ENCODE results near the gene MCF2L2. TPM values are rescaled to one million over a fixed set of nuclear protein-coding genes. Genes with fewer than 3 reads are reported as not detected.

Gene MCF2L2
- total and polyA plus RNA-seq, 9 of the 15 experiments (the other 6 are each of a cell fraction or from before 2014, with no cell fraction given), result 0.56 to 4.2 (median 3.0) TPM

- no peak for FAIRE-seq
- CTCF ChIA-PET (ENCODE audit: low intra/inter-chr PET ratio), result interaction anchor here (0.6 kb wide), 1 partner anchor 1055 kb away, joined by 3 read pairs; no protein-coding TSS in a partner anchor
Observed at GRCh38 chr3:183460081-183461055, 31.9 kb upstream of the MCF2L2 start.

More at GRCh38 chr3:183460081-183461055, 31.9 kb upstream of the MCF2L2 start:
- H3K9me1 ChIP-seq (ENCODE audit: control insufficient read depth, insufficient read depth, low read length), result no peaks in the 10 kb centered on the region
- no peak overlapping the region for H3K9ac ChIP-seq (ENCODE audit: insufficient read depth in 1 of 2, low read depth in 2 of 2, low read length in 2 of 2)
- no peaks in the 10 kb centered on the region for H3K9me3 ChIP-seq (replicated peaks; ENCODE audit: control insufficient read depth, insufficient read depth, low read depth, low read length)
- H3K27ac ChIP-seq (ENCODE audit: extremely low read depth, low read depth, low read length), result no peak overlapping the region
- H4K20me1 ChIP-seq (replicated peaks; ENCODE audit: control insufficient read depth, insufficient read depth, low read length), result no peaks in the 10 kb centered on the region
- H3K4me2 ChIP-seq (ENCODE audit: insufficient read depth, low read length), result peak overlapping the region; percentile 8; the same call in 1 of the 2 replicates
- no TSS peak for BruUV-seq (replicated peaks)
- no peaks in the 10 kb centered on the region for H3K79me2 ChIP-seq (ENCODE audit: control insufficient read depth, insufficient read depth, low read length)
- TF ChIP-seq RFX1 (IDR thresholded peaks at IDR 0.05) (peak; percentile 72), FOSL1 (tag; conservative IDR thresholded peaks at IDR 0.05) (peak; percentile 31; the same call in 1 of the 2 replicates), ZFX (CRISPR knock-in tag; IDR thresholded peaks at IDR 0.05) (peak; percentile 36; the same call in 1 of the 2 replicates), SPI1 (IDR thresholded peaks at IDR 0.05; ENCODE audit: borderline replicate concordance, low read depth, low read length) (0 out of 2 replicates have a peak, but pooled peaks have one; percentile 55), CTBP1 (IDR thresholded peaks at IDR 0.05; ENCODE audit: borderline replicate concordance) (peak; percentile 32; the same call in 1 of the 2 replicates), USF2 (CRISPR knock-in tag; IDR thresholded peaks at IDR 0.05) (peak; percentile 71), NFRKB (IDR thresholded peaks at IDR 0.05; ENCODE audit: low read depth) (0 out of 2 replicates have a peak, but pooled peaks have one; percentile 6), USF1 (CRISPR knock-in tag; IDR thresholded peaks at IDR 0.05) (peak; percentile 69), BHLHE40 (IDR thresholded peaks at IDR 0.05; ENCODE audit: low read length) (peak; percentile 85), ZNF436 (CRISPR knock-in tag; IDR thresholded peaks at IDR 0.05) (no peak), TCF3 (CRISPR knock-in tag; IDR thresholded peaks at IDR 0.05) (no peak), LEF1 (IDR thresholded peaks at IDR 0.05) (no peak), EWSR1 (IDR thresholded peaks at IDR 0.05; ENCODE audit: borderline replicate concordance, low read depth, partially characterized antibody) (no peak), RAD51 (IDR thresholded peaks at IDR 0.05; ENCODE audit: borderline replicate concordance, low read depth) (peak; percentile 51; the same call in 1 of the 2 replicates)
- intact Hi-C loops (cut with micrococcal nuclease) (no loop called here), in situ Hi-C loops (cut with MboI) (no loop called here)
- WGBS (ENCODE audit: insufficient coverage, low coverage, missing lambda C conversion rate), result 25% methylated on average over 7 of the region's 7 CpGs
- POLR2A ChIA-PET, result interaction anchor here (0.9 kb wide), 1 partner anchor 11 kb away, joined by 4 read pairs; no protein-coding TSS in a partner anchor
- no peak overlapping the region for H3K4me3 ChIP-seq
- H3K27me3 ChIP-seq (ENCODE audit: control insufficient read depth in 2 of 2, insufficient read depth in 2 of 2, low read length in 2 of 2), result no peaks in the 10 kb centered on the region
- H3K4me1 ChIP-seq (replicated peaks in 1 of 2; ENCODE audit: control insufficient read depth in 2 of 2, insufficient read depth in 2 of 2, low read length in 2 of 2), result no peaks in the 10 kb centered on the region; a peak in 1 of 5 replicates
- peaks cover under 1% of the 10 kb centered on the region; the same call in 1 of the 3 replicates for H3K36me3 ChIP-seq (ENCODE audit: control insufficient read depth, insufficient read depth, low read length)
- peak overlapping the region; percentile 43; the same call in 1 of the 2 replicates for H2AFZ ChIP-seq (ENCODE audit: low read depth, low read length)
- DNase-seq (ENCODE audit: extremely low read depth in 1 of 4, low spot score in 3 of 4) (no peak), ATAC-seq (peak; percentile 48; the same call in 2 of the 3 replicates)
